ENCODE measurements around the gene RGS5. TPM values are rescaled to one million over a fixed set of nuclear protein-coding genes. Genes with fewer than 3 reads are reported as not detected.

RGS5 gene
- total and polyA plus RNA-seq, 2 donors (not counting 3 experiments of a cell fraction or from before 2014, with no cell fraction given), result 287 to 770 TPM

GRCh38 chr1:163131981-163132380, 70.7 kb downstream of the RGS5 start:
- BruUV-seq (replicated peaks), result no TSS peak
- Histone ChIP-seq H3K4me2 (ENCODE audit: insufficient read depth, low read length) (no peak overlapping the region), H4K20me1 (replicated peaks; ENCODE audit: control insufficient read depth, extremely low read depth, insufficient read depth, low read length) (no peaks in the 10 kb centered on the region), H3K79me2 (ENCODE audit: control insufficient read depth, insufficient read depth, low read length) (no peaks in the 10 kb centered on the region), H3K4me3 (replicated peaks in 1 of 3; ENCODE audit: insufficient read depth in 1 of 3, low read depth in 1 of 3, low read length in 3 of 3) (no peak overlapping the region), H3K27ac (ENCODE audit: insufficient read depth, low read depth, low read length) (no peak overlapping the region), H2AFZ (ENCODE audit: low read depth, low read length) (no peak overlapping the region), H3K36me3 (ENCODE audit: control insufficient read depth in 2 of 2, extremely low read depth in 1 of 2, insufficient read depth in 2 of 2, low read length in 2 of 2) (no peaks in the 10 kb centered on the region), H3K27me3 (ENCODE audit: control insufficient read depth in 2 of 2, insufficient read depth in 2 of 2, low read length in 2 of 2) (no peaks in the 10 kb centered on the region), H3K9ac (replicated peaks; ENCODE audit: extremely low read depth, insufficient read depth, low read length) (no peak overlapping the region), H3K4me1 (ENCODE audit: control insufficient read depth, extremely low read depth, insufficient read depth, low read length) (no peaks in the 10 kb centered on the region), H3K9me1 (replicated peaks; ENCODE audit: control insufficient read depth, extremely low read depth, insufficient read depth, low read length) (no peaks in the 10 kb centered on the region), H3K9me3 (replicated peaks; ENCODE audit: control insufficient read depth, insufficient read depth, low read length) (no peaks in the 10 kb centered on the region)
- DNase-seq (ENCODE audit: low read depth, low spot score) (no peak), FAIRE-seq (no peak)
- CTCF ChIA-PET, result interaction anchor here (0.8 kb wide), 1 partner anchor 8 kb away, joined by 3 read pairs; no protein-coding TSS in a partner anchor
- POLR2A ChIA-PET, result no interaction called here
- no peak for TF ChIP-seq CTCF (IDR thresholded peaks at IDR 0.05; ENCODE audit: extremely low read depth in 1 of 2, insufficient read depth in 1 of 2, low read depth in 1 of 2, low read length in 2 of 2)
- TF ChIP-seq JUN (IDR thresholded peaks at IDR 0.05; ENCODE audit: borderline replicate concordance, insufficient read depth, insufficient read length, low read depth), result no peak
- TF ChIP-seq EZH2 (IDR thresholded peaks at IDR 0.05; ENCODE audit: borderline replicate concordance, low read depth, low read length, severe bottlenecking), result no peak
- no peak for TF ChIP-seq MAX (IDR thresholded peaks at IDR 0.05; ENCODE audit: insufficient read depth, insufficient read length)
- TF ChIP-seq FOS (IDR thresholded peaks at IDR 0.05; ENCODE audit: borderline replicate concordance, insufficient read depth, low read length), result no peak
- no peak for TF ChIP-seq GATA2 (IDR thresholded peaks at IDR 0.05; ENCODE audit: insufficient read depth, insufficient read length, low read depth, low read length)
- TF ChIP-seq POLR2AphosphoS5 (IDR thresholded peaks at IDR 0.05; ENCODE audit: insufficient read depth, low read depth, low read length), result no peak
- TF ChIP-seq POLR2A (IDR thresholded peaks at IDR 0.05; ENCODE audit: low read depth, low read length), result no peak
- TF ChIP-seq MYC (IDR thresholded peaks at IDR 0.05; ENCODE audit: low read depth, low read length), result no peak
- intact Hi-C loops (cut with micrococcal nuclease) (loop anchor here (2.0 kb wide), 1 partner anchor 13 kb away; no protein-coding TSS in a partner anchor), dilution Hi-C loops (cut with MboI; ENCODE audit: extremely low pct_ligation_motif_present, low sequenced_read_pairs) (no loop called here)
